GM23338 (cell line): ENCODE data around the gene LIME1.
"Not testable (repeated sequence)": the region's sequence is repeated elsewhere in the genome, so short reads cannot be mapped to it uniquely, and the experiment has no call there.

ENCODE experiments used
- CREB1 ChIP-seq: fragments of 250-450 bp; sonication (Bioruptor Pico); IDR thresholded peaks from 2 replicates; pipeline ENCODE4 v1.5.0; 2020; ENCODE audit warnings: low read depth, mild to moderate bottlenecking, moderate library complexity
- CTCF ChIP-seq, 2 experiments: fragments of 200-600 bp in 1 of 2; sonication (generic) in 1 of 2; conservative IDR thresholded peaks; 2 replicates each; pipeline versions ENCODE4 v1.5.1 to v1.6.1; 2016 to 2017; ENCODE audit warnings: antibody characterized with exemption in 2 of 2, low read depth in 2 of 2, mild to moderate bottlenecking in 2 of 2, moderate library complexity in 1 of 2
- ETS1 ChIP-seq: IDR thresholded peaks from 2 replicates; pipeline ENCODE4 v1.6.1; 2016; ENCODE audit warnings: antibody characterized with exemption
- EZH2 ChIP-seq: fragments of 200-600 bp; sonication (generic); IDR thresholded peaks from one replicate; pipeline ENCODE4 v1.8.0; 2017; ENCODE audit warnings: antibody characterized with exemption, mild to moderate bottlenecking, low read depth; ENCODE audit not compliant: unreplicated experiment
- JUNB ChIP-seq: IDR thresholded peaks from one replicate; pipeline ENCODE4 v1.6.1; 2016; ENCODE audit warnings: antibody characterized with exemption; ENCODE audit not compliant: unreplicated experiment
- POLR2AphosphoS5 ChIP-seq: IDR thresholded peaks from 2 replicates; pipeline ENCODE4 v1.6.1; 2016; ENCODE audit warnings: antibody characterized with exemption, low read depth
- STAT1 ChIP-seq: IDR thresholded peaks from one replicate; pipeline ENCODE4 v1.6.1; 2016; ENCODE audit warnings: antibody characterized with exemption; ENCODE audit not compliant: unreplicated experiment
- ZNF114 ChIP-seq: fragments of 250-450 bp; sonication (Bioruptor Pico); IDR thresholded peaks from 2 replicates; pipeline ENCODE4 v1.5.0; 2020; ENCODE audit warnings: mild to moderate bottlenecking, moderate library complexity
- TF ChIP-seq, protein P1 (sequence below): IDR thresholded peaks from one replicate; pipeline ENCODE4 v1.6.1; 2018; ENCODE audit warnings: antibody characterized with exemption; ENCODE audit not compliant: unreplicated experiment
- TF ChIP-seq, protein P2 (sequence below): fragments of 250-450 bp; sonication (Bioruptor Pico); IDR thresholded peaks from 2 replicates; pipeline ENCODE4 v1.5.0; 2020; ENCODE audit warnings: mild to moderate bottlenecking, moderate library complexity

DNA sequence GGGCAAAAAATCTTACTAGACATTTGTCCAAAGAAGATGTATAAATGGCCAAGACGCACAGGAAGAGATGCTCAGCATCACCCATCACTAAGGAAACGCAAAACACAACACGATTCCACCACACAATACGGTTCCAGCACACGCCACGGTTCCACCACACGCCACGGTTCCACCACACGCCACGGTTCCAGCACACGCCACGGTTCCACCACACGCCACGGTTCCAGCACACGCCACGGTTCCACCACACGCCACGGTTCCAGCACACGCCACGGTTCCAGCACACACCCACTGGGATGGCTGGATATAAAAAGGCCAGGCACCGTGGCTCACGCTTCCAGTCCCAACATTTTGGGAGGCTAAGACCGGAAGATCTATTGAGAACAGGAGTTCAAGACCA lies 40.4 kb downstream of the LIME1 start:
- not testable (repeated sequence) for TF ChIP-seq CTCF (conservative IDR thresholded peaks at IDR 0.05; ENCODE audit: low read depth in 2 of 2); POLR2AphosphoS5; EZH2; JUNB; STAT1; ETS1; CREB1 (CRISPR knock-in tag); ZNF114
- TF ChIP-seq, protein P1, sequence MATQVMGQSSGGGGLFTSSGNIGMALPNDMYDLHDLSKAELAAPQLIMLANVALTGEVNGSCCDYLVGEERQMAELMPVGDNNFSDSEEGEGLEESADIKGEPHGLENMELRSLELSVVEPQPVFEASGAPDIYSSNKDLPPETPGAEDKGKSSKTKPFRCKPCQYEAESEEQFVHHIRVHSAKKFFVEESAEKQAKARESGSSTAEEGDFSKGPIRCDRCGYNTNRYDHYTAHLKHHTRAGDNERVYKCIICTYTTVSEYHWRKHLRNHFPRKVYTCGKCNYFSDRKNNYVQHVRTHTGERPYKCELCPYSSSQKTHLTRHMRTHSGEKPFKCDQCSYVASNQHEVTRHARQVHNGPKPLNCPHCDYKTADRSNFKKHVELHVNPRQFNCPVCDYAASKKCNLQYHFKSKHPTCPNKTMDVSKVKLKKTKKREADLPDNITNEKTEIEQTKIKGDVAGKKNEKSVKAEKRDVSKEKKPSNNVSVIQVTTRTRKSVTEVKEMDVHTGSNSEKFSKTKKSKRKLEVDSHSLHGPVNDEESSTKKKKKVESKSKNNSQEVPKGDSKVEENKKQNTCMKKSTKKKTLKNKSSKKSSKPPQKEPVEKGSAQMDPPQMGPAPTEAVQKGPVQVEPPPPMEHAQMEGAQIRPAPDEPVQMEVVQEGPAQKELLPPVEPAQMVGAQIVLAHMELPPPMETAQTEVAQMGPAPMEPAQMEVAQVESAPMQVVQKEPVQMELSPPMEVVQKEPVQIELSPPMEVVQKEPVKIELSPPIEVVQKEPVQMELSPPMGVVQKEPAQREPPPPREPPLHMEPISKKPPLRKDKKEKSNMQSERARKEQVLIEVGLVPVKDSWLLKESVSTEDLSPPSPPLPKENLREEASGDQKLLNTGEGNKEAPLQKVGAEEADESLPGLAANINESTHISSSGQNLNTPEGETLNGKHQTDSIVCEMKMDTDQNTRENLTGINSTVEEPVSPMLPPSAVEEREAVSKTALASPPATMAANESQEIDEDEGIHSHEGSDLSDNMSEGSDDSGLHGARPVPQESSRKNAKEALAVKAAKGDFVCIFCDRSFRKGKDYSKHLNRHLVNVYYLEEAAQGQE: not testable (repeated sequence)
- TF ChIP-seq, protein P2, sequence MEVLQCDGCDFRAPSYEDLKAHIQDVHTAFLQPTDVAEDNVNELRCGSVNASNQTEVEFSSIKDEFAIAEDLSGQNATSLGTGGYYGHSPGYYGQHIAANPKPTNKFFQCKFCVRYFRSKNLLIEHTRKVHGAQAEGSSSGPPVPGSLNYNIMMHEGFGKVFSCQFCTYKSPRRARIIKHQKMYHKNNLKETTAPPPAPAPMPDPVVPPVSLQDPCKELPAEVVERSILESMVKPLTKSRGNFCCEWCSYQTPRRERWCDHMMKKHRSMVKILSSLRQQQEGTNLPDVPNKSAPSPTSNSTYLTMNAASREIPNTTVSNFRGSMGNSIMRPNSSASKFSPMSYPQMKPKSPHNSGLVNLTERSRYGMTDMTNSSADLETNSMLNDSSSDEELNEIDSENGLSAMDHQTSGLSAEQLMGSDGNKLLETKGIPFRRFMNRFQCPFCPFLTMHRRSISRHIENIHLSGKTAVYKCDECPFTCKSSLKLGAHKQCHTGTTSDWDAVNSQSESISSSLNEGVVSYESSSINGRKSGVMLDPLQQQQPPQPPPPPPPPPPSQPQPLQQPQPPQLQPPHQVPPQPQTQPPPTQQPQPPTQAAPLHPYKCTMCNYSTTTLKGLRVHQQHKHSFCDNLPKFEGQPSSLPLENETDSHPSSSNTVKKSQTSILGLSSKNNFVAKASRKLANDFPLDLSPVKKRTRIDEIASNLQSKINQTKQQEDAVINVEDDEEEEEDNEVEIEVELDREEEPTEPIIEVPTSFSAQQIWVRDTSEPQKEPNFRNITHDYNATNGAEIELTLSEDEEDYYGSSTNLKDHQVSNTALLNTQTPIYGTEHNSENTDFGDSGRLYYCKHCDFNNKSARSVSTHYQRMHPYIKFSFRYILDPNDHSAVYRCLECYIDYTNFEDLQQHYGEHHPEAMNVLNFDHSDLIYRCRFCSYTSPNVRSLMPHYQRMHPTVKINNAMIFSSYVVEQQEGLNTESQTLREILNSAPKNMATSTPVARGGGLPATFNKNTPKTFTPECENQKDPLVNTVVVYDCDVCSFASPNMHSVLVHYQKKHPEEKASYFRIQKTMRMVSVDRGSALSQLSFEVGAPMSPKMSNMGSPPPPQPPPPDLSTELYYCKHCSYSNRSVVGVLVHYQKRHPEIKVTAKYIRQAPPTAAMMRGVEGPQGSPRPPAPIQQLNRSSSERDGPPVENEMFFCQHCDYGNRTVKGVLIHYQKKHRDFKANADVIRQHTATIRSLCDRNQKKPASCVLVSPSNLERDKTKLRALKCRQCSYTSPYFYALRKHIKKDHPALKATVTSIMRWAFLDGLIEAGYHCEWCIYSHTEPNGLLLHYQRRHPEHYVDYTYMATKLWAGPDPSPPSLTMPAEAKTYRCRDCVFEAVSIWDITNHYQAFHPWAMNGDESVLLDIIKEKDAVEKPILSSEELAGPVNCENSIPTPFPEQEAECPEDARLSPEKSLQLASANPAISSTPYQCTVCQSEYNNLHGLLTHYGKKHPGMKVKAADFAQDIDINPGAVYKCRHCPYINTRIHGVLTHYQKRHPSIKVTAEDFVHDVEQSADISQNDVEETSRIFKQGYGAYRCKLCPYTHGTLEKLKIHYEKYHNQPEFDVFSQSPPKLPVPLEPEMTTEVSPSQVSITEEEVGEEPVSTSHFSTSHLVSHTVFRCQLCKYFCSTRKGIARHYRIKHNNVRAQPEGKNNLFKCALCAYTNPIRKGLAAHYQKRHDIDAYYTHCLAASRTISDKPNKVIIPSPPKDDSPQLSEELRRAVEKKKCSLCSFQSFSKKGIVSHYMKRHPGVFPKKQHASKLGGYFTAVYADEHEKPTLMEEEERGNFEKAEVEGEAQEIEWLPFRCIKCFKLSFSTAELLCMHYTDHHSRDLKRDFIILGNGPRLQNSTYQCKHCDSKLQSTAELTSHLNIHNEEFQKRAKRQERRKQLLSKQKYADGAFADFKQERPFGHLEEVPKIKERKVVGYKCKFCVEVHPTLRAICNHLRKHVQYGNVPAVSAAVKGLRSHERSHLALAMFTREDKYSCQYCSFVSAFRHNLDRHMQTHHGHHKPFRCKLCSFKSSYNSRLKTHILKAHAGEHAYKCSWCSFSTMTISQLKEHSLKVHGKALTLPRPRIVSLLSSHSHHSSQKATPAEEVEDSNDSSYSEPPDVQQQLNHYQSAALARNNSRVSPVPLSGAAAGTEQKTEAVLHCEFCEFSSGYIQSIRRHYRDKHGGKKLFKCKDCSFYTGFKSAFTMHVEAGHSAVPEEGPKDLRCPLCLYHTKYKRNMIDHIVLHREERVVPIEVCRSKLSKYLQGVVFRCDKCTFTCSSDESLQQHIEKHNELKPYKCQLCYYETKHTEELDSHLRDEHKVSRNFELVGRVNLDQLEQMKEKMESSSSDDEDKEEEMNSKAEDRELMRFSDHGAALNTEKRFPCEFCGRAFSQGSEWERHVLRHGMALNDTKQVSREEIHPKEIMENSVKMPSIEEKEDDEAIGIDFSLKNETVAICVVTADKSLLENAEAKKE (CRISPR knock-in tag): not testable (repeated sequence)
